Subcutaneous adipose tissue (tissue), 4 donors: ENCODE measurements around the gene HPS6. TPM values are rescaled to one million over a fixed set of nuclear protein-coding genes. Genes with fewer than 3 reads are reported as not detected.

Source experiments
- CTCF ChIP-seq: fragments of 450-650 bp; IDR thresholded peaks from one replicate; pipeline ENCODE4 v1.5.1; 2016; ENCODE audit warnings: low read depth, mild to moderate bottlenecking, control low read depth, antibody characterized with exemption, moderate library complexity
- total RNA-seq, 4 donors: library from RNA; depleted of rRNA; stranded (reverse); fragments of >200 nt; gene quantifications; one replicate each; pipeline ENCODE4 v1.1.0, GENCODE V29; 2016

HPS6 gene
- total RNA-seq = 10 to 100 TPM in 3 of 4 donors, 1 to 10 TPM in 1; 7.2 to 27.9 (median 16.7) TPM

- TF ChIP-seq CTCF = no peak
Measured at GRCh38 chr10:102064868-102065560, at the start of gene HPS6. HPS6 (plus strand) TSS chr10:102065349; CDS start chr10:102065475, 126 bp downstream.

GRCh38 chr10:102016416-102016815, 48.7 kb upstream of the HPS6 start:
- no peak for TF ChIP-seq CTCF

GRCh38 chr10:102017295-102017694, 47.9 kb upstream of the HPS6 start:
- TF ChIP-seq CTCF = no peak

- no peak for TF ChIP-seq CTCF
Measured at GRCh38 chr10:102020938-102021337, 44.2 kb upstream of the HPS6 start.

GRCh38 chr10:102024799-102025198, 40.4 kb upstream of the HPS6 start:
- no peak for TF ChIP-seq CTCF

GRCh38 chr10:102027261-102027660, 37.9 kb upstream of the HPS6 start:
- no peak for TF ChIP-seq CTCF

GRCh38 chr10:102033787-102034186, 31.4 kb upstream of the HPS6 start:
- TF ChIP-seq CTCF = no peak
